Hippocampal formation (tissue), 2 donors: Measurements from ENCODE around the gene RBM38.
"Not testable (repeated sequence)": the region's sequence is repeated elsewhere in the genome, so short reads cannot be mapped to it uniquely, and the experiment has no call there.

Source experiments
- DNase-seq, 2 donors: peaks; one replicate each; lab custom pipeline; 2025; lab: John Stamatoyannopoulos, UW

Gene RBM38

DNA sequence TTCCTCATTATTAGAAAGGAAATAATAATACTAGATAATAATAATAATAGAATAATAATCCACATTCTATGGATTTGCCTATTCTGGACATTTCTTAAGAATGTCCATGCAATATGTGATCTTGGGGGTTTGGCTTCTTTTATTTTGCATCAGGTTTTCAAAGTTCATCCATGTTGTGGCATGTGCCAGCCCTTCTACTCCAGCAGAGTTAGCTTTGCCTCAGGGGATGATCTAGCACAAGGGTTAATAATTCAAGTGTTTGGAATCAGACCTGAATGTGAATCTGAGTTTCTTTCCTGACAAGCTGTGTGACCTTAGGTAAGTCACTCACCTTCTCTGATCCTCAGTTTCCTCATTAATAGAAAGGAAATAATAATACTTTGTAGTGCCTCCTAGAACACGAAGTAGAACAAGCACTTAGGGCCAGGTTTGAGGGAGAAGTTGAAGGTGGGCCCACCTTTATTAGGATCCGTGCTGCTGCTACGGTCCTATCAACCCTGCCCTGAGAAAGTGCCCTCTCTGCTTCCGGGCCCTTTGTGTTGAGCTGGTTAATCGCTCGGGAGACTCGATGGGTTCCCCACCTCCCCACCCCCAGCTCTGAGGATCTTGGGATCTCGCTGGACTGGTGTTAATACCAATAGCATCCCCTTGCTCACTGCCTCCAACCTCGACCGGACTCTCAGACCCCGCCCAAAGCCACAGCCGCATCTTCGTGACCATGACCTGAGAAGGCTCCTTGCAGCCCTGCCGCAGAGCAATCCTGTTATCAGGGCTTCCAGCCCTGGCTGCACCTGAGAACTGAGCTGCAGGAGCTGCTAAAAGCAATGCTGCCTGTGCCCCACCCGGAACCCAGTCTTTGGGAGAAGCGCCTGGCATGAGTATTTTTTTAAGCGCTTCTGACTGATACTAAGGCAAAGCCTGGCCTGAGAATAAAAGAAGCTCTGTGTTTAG lies 26.9 kb downstream of the RBM38 start:
- no peak for DNase-seq

DNA sequence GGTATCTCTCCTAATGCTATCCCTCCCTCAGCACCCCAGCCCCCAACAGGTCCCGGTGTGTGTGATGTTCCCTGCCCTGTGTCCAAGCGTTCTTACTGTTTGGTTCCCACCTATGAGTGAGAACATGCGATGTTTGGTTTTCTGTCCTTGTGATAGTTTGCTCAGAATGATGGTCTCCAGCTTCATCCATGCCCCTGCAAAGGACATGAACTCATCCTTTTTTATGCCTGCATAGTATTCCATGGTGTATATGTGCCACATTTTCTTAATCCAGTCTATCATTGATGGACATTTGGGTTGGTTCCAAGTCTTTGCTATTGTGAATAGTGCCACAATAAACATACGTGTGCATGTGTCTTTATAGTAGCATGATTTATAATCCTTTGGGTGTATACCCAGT lies 28.3 kb downstream of the RBM38 start:
- DNase-seq, result not testable (repeated sequence)

- no peak for DNase-seq
Measured at GRCh38 chr20:57420571-57421252, 29.5 kb downstream of the RBM38 start.

- no peak for DNase-seq
Measured at GRCh38 chr20:57421253-57422220, 30.3 kb downstream of the RBM38 start.

GRCh38 chr20:57422254-57422653 lies 31.1 kb downstream of the RBM38 start:
- no peak for DNase-seq

GRCh38 chr20:57425150-57426013 lies 34.2 kb downstream of the RBM38 start:
- no peak for DNase-seq

DNA sequence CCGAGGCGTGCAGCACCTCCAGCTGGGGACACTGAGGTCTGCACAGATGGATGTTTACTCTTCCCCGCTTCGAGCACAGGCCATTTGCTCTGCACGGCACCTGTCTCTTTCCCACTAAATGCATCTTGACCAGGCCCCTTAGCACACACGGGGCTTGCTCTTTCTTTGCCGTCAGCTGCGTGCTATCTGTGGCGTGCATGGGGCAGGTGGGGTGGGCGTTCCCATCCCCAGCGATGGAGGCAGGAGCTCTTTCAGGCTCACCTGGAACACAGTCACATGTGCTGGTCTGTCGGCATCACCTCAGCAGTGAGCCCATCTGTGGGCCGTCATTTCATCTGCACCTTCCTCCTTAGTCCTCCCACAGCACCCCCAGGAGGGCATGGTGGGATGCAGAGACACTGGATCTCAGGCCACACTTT lies 35.1 kb downstream of the RBM38 start:
- no peak for DNase-seq

- DNase-seq, result no peak
Measured at GRCh38 chr20:57426831-57427230, 35.6 kb downstream of the RBM38 start.

GRCh38 chr20:57428324-57429158 lies 37.3 kb downstream of the RBM38 start:
- DNase-seq, result peak; percentile 11 to 53

- no peak for DNase-seq
Measured at GRCh38 chr20:57429159-57429496, 37.9 kb downstream of the RBM38 start.

DNA sequence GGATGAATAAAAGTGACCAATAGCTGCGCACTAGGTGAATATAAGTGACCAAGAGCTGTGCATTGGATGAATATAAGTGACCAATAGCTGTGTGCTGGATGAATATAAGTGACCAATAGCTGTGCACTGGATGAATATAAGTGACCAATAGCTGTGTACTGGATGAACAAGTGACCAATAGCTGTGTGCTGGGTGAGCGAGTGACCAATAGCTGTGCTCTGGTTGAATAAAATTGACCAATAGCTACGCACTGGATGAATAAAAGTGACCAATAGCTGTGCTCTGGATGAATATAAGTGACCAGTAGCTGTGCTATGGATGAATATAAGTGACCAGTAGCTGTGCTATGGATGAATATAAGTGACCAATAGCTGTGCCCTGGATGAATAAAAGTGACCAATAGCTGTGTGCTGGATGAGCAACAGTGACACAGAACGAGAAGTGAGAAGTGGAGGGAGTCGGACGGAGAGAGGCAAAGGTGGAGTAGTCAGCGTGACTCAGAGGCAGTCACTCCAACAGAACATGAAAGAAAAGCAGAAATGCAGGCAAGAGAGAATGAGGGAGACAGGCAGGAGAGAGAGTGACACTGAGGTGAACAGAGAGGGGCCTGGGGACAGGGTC lies 38.5 kb downstream of the RBM38 start:
- DNase-seq, result no peak

GRCh38 chr20:57430201-57430596 lies 39.0 kb downstream of the RBM38 start:
- not testable (repeated sequence) for DNase-seq

DNA sequence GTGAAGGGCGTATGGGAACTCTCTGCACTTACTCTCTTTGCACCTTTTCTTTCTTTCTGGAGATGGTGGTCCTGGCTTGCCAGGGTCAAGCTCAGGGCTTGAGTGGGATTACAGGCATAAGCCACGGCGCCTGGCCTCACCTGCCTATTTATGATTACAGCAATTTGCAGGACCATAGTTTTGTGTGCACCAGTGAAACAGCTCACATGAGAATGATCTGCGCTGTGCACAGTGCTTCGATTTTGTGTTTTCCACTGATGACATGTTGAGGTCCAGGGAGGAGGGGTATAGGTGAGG lies 40.3 kb downstream of the RBM38 start:
- DNase-seq, result no peak

- DNase-seq, result no peak
Measured at GRCh38 chr20:57432480-57432861, 41.3 kb downstream of the RBM38 start.

DNA sequence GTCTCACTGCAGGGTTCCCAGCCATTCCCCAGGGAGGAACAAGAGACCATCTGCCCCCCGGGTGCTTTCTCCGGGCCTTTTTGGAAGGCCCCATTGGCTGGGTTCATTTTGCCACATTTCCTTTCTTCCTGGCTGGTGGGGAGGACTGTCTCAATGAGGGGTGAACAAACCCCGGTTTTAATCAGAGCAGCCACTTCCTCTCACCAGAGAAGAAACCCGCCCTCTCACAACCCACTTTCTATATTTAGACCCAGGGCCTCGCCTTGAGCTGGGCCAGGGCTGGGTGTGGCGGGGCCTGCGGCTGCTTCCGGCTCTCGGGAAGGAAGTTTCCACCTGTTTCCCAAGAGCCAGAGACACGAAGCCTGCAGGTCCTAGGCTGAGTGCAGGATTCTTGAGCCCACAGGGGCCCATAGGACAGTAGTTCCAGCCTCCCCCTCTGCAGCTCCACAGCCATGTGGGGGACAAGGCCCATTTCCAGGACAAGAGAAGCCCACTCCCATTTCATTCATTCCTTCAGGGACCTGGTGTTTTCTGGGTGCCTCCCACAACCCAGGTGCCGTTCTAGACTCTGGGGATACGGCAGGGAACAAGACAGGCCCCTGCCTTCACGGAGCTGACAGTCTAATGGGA lies 41.8 kb downstream of the RBM38 start:
- peak in 1 of 2 donors; percentile 15 for DNase-seq

DNA sequence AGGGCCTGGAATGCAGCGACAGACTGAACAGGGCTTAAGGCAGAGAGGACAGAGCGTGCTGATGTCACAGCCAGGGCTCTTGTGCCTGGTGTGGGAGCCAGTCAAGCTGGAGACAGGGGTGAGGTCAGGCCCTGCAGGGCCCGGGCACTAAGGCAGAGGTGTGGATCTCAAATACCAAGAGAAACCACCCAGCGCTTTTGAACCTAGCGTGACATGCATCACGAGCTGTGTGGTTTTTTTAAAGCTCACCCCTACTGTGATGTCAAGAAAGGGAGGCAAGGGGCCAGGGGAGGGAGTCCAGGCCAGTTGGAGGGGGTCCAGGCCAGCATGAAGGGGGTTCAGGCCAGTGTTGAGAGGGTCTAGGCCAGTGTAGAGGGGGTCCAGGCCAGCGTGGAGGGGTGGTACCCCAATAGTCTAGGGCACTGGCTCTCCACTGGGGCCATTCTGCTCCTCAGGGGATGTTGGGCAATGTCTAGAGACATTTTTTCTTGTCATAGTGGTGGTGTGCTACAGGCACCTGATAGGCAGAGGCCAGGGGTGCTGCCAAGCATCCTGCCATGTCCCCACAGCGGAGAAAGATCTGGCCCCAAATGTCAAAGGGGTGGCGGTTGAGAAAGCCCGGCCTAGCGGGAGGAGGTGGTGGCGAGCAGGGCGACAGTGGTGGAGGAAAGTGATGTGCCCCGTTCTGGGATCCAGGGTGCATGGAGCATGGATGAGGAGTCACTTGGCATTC lies 42.6 kb downstream of the RBM38 start:
- no peak for DNase-seq

DNA sequence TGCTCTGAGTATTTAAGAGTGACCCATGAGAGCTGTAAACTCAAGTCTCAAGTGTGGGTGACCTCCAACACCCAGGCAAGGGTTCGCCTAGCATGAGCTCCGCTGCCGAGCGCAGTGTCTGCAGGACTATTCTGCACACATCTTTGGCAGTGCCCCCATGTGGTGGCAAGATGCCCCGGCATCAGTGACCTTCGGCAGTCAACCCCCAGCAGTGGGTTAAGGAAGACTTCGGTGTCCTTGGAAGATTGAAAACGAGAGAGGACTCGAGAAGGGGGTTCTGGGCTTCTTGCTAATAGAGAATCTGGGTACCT lies 43.1 kb downstream of the RBM38 start:
- peak in 1 of 2 donors; percentile 6 for DNase-seq

DNA sequence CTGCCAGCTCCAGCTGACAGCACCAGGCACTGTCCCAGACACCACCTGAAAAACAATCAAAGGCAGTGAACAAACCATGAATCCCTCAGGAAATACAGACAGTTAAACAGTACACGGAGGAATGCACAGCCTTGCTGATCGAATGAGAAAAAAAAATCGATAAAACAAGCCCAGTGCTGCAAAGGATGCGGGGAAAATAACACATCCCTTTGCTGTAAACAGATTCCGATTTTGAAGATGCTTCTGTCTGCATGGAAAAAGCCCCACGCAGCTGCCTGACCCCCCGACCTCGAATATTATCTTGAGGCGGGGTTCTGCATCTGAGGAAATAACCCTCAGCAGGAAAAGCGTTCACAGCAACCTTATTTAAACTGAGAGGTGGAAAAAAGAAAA lies 43.9 kb downstream of the RBM38 start:
- no peak for DNase-seq
